DMS 273 (cell line): ENCODE data around the gene COL15A1.

Experiments used
- DNase-seq: peaks from one replicate; lab custom pipeline; 2025; ENCODE audit not compliant: unreplicated experiment; lab: John Stamatoyannopoulos, UW

Gene COL15A1

GRCh38 chr9:98992107-98992884, 48.6 kb downstream of the COL15A1 start:
- no peak for DNase-seq

GRCh38 chr9:98992885-98993569, 49.3 kb downstream of the COL15A1 start:
- DNase-seq: no peak

GRCh38 chr9:98993570-98993945, 49.9 kb downstream of the COL15A1 start:
- DNase-seq: no peak

- DNase-seq: no peak
These were observed 50.7 kb downstream of the COL15A1 start for GRCh38 chr9:98994172-98995058.

GRCh38 chr9:98995059-98995671, 51.5 kb downstream of the COL15A1 start:
- peak; percentile 29 for DNase-seq

- no peak for DNase-seq
These were observed 52.3 kb downstream of the COL15A1 start for GRCh38 chr9:98995971-98996504.

GRCh38 chr9:98997604-98998003, 53.9 kb downstream of the COL15A1 start:
- DNase-seq: peak; percentile 4

GRCh38 chr9:98998441-98999151, 54.9 kb downstream of the COL15A1 start:
- peak; percentile 73 for DNase-seq

- no peak for DNase-seq
These were observed 55.4 kb downstream of the COL15A1 start for GRCh38 chr9:98999152-98999525.

GRCh38 chr9:99000476-99001395, 57.0 kb downstream of the COL15A1 start:
- DNase-seq: peak; percentile 75

- no peak for DNase-seq
These were observed 58.2 kb downstream of the COL15A1 start for GRCh38 chr9:99001892-99002291.

- DNase-seq: no peak
These were observed 59.0 kb downstream of the COL15A1 start for GRCh38 chr9:99002706-99003105.

GRCh38 chr9:99003308-99003707, 59.6 kb downstream of the COL15A1 start:
- no peak for DNase-seq

GRCh38 chr9:99004115-99004514, 60.4 kb downstream of the COL15A1 start:
- no peak for DNase-seq

- DNase-seq: no peak
These were observed 61.2 kb downstream of the COL15A1 start for GRCh38 chr9:99004717-99005460.

GRCh38 chr9:99005651-99006050, 61.9 kb downstream of the COL15A1 start:
- no peak for DNase-seq

GRCh38 chr9:99006511-99006910, 62.8 kb downstream of the COL15A1 start:
- DNase-seq: no peak

- no peak for DNase-seq
These were observed 63.3 kb downstream of the COL15A1 start for GRCh38 chr9:99006979-99007378.

- DNase-seq: no peak
These were observed 64.5 kb downstream of the COL15A1 start for GRCh38 chr9:99008203-99008602.
